GM23338 (cell line): ENCODE results near the gene IGFLR1. TPM values are rescaled to one million over a fixed set of nuclear protein-coding genes. Genes with fewer than 3 reads are reported as not detected.

Experiments
- ATAC-seq: fragments of 200-7000 bp; cut with Tn5 transposase; 3 replicates; pipeline ENCODE4 v1.9.1; 2020
- DNase-seq: peaks from one replicate; pipeline ENCODE4 v3.0.0-alpha.2; 2015; ENCODE audit warnings: low spot score
- H2AFZ ChIP-seq: fragments of 200-600 bp; sonication (generic); 2 replicates; pipeline ENCODE4 v1.8.0; 2016; ENCODE audit warnings: antibody characterized with exemption, mild to moderate bottlenecking, moderate library complexity
- H3F3A ChIP-seq: fragments of 200-600 bp; sonication (generic); replicated peaks from 2 replicates; pipeline ENCODE4 v1.8.0; 2017; ENCODE audit warnings: antibody characterized with exemption, mixed run types, low read depth
- H3K27ac ChIP-seq: fragments of 200-600 bp; sonication (generic); 2 replicates; pipeline ENCODE4 v1.6.1; 2016; ENCODE audit warnings: low read depth
- H3K27me3 ChIP-seq: fragments of 200-600 bp; sonication (generic); 2 replicates; pipeline ENCODE4 v1.8.0; 2016; ENCODE audit warnings: mild to moderate bottlenecking, mixed run types, moderate library complexity; ENCODE audit not compliant: insufficient read depth
- H3K36me3 ChIP-seq: fragments of 200-600 bp; sonication (generic); 2 replicates; pipeline ENCODE4 v1.8.0; 2016; ENCODE audit warnings: mild to moderate bottlenecking; ENCODE audit not compliant: insufficient read depth
- H3K4me1 ChIP-seq: fragments of 200-600 bp; sonication (generic); 2 replicates; pipeline ENCODE4 v1.8.0; 2016; ENCODE audit warnings: mild to moderate bottlenecking, moderate library complexity; ENCODE audit not compliant: insufficient read depth
- H3K4me2 ChIP-seq: fragments of 200-600 bp; sonication (generic); 2 replicates; pipeline ENCODE4 v1.7.1; 2017; ENCODE audit warnings: mixed run types
- H3K4me3 ChIP-seq: fragments of 200-600 bp; sonication (generic); 2 replicates; pipeline ENCODE4 v1.6.1; 2016; ENCODE audit warnings: mixed run types
- H3K79me2 ChIP-seq: fragments of 200-600 bp; sonication (generic); replicated peaks from 2 replicates; pipeline ENCODE4 v1.8.0; 2017; ENCODE audit warnings: mild to moderate bottlenecking; ENCODE audit not compliant: insufficient read depth
- H3K9me2 ChIP-seq: fragments of 200-600 bp; sonication (generic); 2 replicates; pipeline ENCODE4 v1.8.0; 2017; ENCODE audit not compliant: insufficient read depth
- H4K20me1 ChIP-seq: fragments of 200-600 bp; sonication (generic); replicated peaks from 2 replicates; pipeline ENCODE4 v1.8.0; 2017; ENCODE audit warnings: mild to moderate bottlenecking; ENCODE audit not compliant: insufficient read depth
- H3K27ac Mint-ChIP-seq: 2 replicates; pipeline ENCODE4 v1.8.0; 2020; ENCODE audit warnings: inconsistent platforms, mild to moderate bottlenecking, moderate library complexity, mixed read lengths
- H3K27me3 Mint-ChIP-seq: 3 replicates; pipeline ENCODE4 v1.8.0; 2022; ENCODE audit warnings: low read depth, mild to moderate bottlenecking, moderate library complexity, mixed read lengths, inconsistent platforms; ENCODE audit not compliant: insufficient read depth, poor library complexity
- H3K36me3 Mint-ChIP-seq: 3 replicates; pipeline ENCODE4 v1.8.0; 2021; ENCODE audit warnings: low read depth, mild to moderate bottlenecking, inconsistent platforms, moderate library complexity, mixed read lengths
- H3K4me1 Mint-ChIP-seq: 3 replicates; pipeline ENCODE4 v1.8.0; 2020; ENCODE audit warnings: mild to moderate bottlenecking, inconsistent platforms, mixed read lengths
- H3K4me3 Mint-ChIP-seq: 3 replicates; pipeline ENCODE4 v1.8.0; 2021; ENCODE audit warnings: moderate library complexity, mild to moderate bottlenecking, inconsistent platforms, mixed read lengths
- H3K9me3 Mint-ChIP-seq: 3 replicates; pipeline ENCODE4 v1.8.0; 2020; ENCODE audit warnings: moderate library complexity, mild to moderate bottlenecking, inconsistent platforms, mixed read lengths
- CREB1 ChIP-seq: fragments of 250-450 bp; sonication (Bioruptor Pico); IDR thresholded peaks from 2 replicates; pipeline ENCODE4 v1.5.0; 2020; ENCODE audit warnings: low read depth, mild to moderate bottlenecking, moderate library complexity
- CTCF ChIP-seq, 2 experiments: fragments of 200-600 bp in 1 of 2; sonication (generic) in 1 of 2; conservative IDR thresholded peaks; 2 replicates each; pipeline versions ENCODE4 v1.5.1 to v1.6.1; 2016 to 2017; ENCODE audit warnings: antibody characterized with exemption in 2 of 2, low read depth in 2 of 2, mild to moderate bottlenecking in 2 of 2, moderate library complexity in 1 of 2
- ETS1 ChIP-seq: IDR thresholded peaks from 2 replicates; pipeline ENCODE4 v1.6.1; 2016; ENCODE audit warnings: antibody characterized with exemption
- EZH2 ChIP-seq: fragments of 200-600 bp; sonication (generic); IDR thresholded peaks from one replicate; pipeline ENCODE4 v1.8.0; 2017; ENCODE audit warnings: antibody characterized with exemption, mild to moderate bottlenecking, low read depth; ENCODE audit not compliant: unreplicated experiment
- EZH2phosphoT487 ChIP-seq: fragments of 200-600 bp; sonication (generic); IDR thresholded peaks from one replicate; pipeline ENCODE4 v1.8.1; 2018; ENCODE audit warnings: antibody characterized with exemption; ENCODE audit not compliant: unreplicated experiment
- JUNB ChIP-seq: IDR thresholded peaks from one replicate; pipeline ENCODE4 v1.6.1; 2016; ENCODE audit warnings: antibody characterized with exemption; ENCODE audit not compliant: unreplicated experiment
- NANOG ChIP-seq: IDR thresholded peaks from 2 replicates; pipeline ENCODE4 v1.6.1; 2016; ENCODE audit warnings: antibody characterized with exemption, borderline replicate concordance
- POLR2AphosphoS5 ChIP-seq: IDR thresholded peaks from 2 replicates; pipeline ENCODE4 v1.6.1; 2016; ENCODE audit warnings: antibody characterized with exemption, low read depth
- REST ChIP-seq: IDR thresholded peaks from one replicate; pipeline ENCODE4 v1.6.1; 2018; ENCODE audit warnings: antibody characterized with exemption; ENCODE audit not compliant: unreplicated experiment
- STAT1 ChIP-seq: IDR thresholded peaks from one replicate; pipeline ENCODE4 v1.6.1; 2016; ENCODE audit warnings: antibody characterized with exemption; ENCODE audit not compliant: unreplicated experiment
- ZNF114 ChIP-seq: fragments of 250-450 bp; sonication (Bioruptor Pico); IDR thresholded peaks from 2 replicates; pipeline ENCODE4 v1.5.0; 2020; ENCODE audit warnings: mild to moderate bottlenecking, moderate library complexity
- ZNF331 ChIP-seq: fragments of 250-450 bp; sonication (Bioruptor Pico); IDR thresholded peaks from 2 replicates; pipeline ENCODE4 v1.5.0; 2020; ENCODE audit warnings: low read depth, mild to moderate bottlenecking, moderate library complexity
- ZNF462 ChIP-seq: fragments of 250-450 bp; sonication (Bioruptor Pico); IDR thresholded peaks from 2 replicates; pipeline ENCODE4 v1.5.0; 2020; ENCODE audit warnings: mild to moderate bottlenecking, moderate library complexity
- polyA plus RNA-seq: library from polyadenylated mRNA; unstranded; fragments of >200 nt; fragmentation: Nextera tagmentation; extraction: Ambion mirVana; gene quantifications from 2 replicates; pipeline ENCODE4 v1.2.1, GENCODE V29; 2016
- total RNA-seq: library from RNA; depleted of rRNA; stranded (reverse); fragments of >200 nt; shearing (Covaris generic); gene quantifications from 2 replicates; pipeline ENCODE4 v1.2.3, GENCODE V29; 2014

IGFLR1 gene
- total and polyA plus RNA-seq, 2 experiments from 2014 or later, result 14.4 to 17.8 TPM

- DNase-seq (no peak), ATAC-seq (no peak)
- Histone ChIP-seq H3K4me2 (no peak overlapping the region), H3K36me3 (no peaks in the 10 kb centered on the region), H3K9me2 (no peaks in the 10 kb centered on the region), H3K27me3 (no peaks in the 10 kb centered on the region), H3K4me3 (no peak overlapping the region), H4K20me1 (no peaks in the 10 kb centered on the region; the same call in none of the 2 replicates), H3K27ac (no peak overlapping the region), H3K79me2 (no peaks in the 10 kb centered on the region), H2AFZ (no peak overlapping the region), H3F3A (0 out of 2 replicates have a peak, but pooled peaks cover 4% of the 10 kb centered on the region), H3K4me1 (peaks cover 8% of the 10 kb centered on the region; the same call in 1 of the 2 replicates)
- H3K9me3 Mint-ChIP-seq, result no peaks in the 10 kb centered on the region
- no peak overlapping the region for H3K27ac Mint-ChIP-seq
- peaks cover 6% of the 10 kb centered on the region for H3K27me3 Mint-ChIP-seq
- no peak overlapping the region; the same call in 2 of the 3 replicates for H3K4me3 Mint-ChIP-seq
- no peak for TF ChIP-seq POLR2AphosphoS5
- TF ChIP-seq JUNB, result no peak
- no peak for TF ChIP-seq EZH2phosphoT487
- no peak for TF ChIP-seq NANOG
- TF ChIP-seq ETS1, result no peak
- no peak for TF ChIP-seq CREB1 (CRISPR knock-in tag)
- no peak for TF ChIP-seq CTCF (conservative IDR thresholded peaks at IDR 0.05; ENCODE audit: low read depth in 2 of 2)
- TF ChIP-seq REST, result no peak
- TF ChIP-seq ZNF462, result no peak
- no peak for TF ChIP-seq ZNF114 (CRISPR knock-in tag)
- no peak for TF ChIP-seq STAT1
- no peak for TF ChIP-seq EZH2
- TF ChIP-seq ZNF331 (CRISPR knock-in tag), result no peak
- peaks cover 10% of the 10 kb centered on the region for H3K4me1 Mint-ChIP-seq
- peaks cover 25% of the 10 kb centered on the region for H3K36me3 Mint-ChIP-seq
Measured at GRCh38 chr19:35766571-35767104, 24.4 kb upstream of the IGFLR1 start.
